Gastroesophageal sphincter (tissue), 3 donors: ENCODE measurements around the gene SPINK13.
"Not testable (repeated sequence)": the region's sequence is repeated elsewhere in the genome, so short reads cannot be mapped to it uniquely, and the experiment has no call there.

Experiments used
- EP300 ChIP-seq: sonication (generic); formaldehyde crosslinking; IDR thresholded peaks from one replicate; pipeline ENCODE4 v1.6.1; 2017; ENCODE audit warnings: antibody characterized with exemption, mild to moderate bottlenecking
- POLR2A ChIP-seq, 2 donors: fragments of 450-650 bp; IDR thresholded peaks; one replicate each; pipeline ENCODE4 v1.6.1; 2017; ENCODE audit warnings: antibody characterized with exemption in 2 of 2, mild to moderate bottlenecking in 2 of 2, moderate library complexity in 1 of 2
- TF ChIP-seq, protein P1 (sequence below), 4 experiments: fragments of 200-600 bp in 2 of 4; fragments of 450-650 bp in 2 of 4; sonication (generic) in 1 of 4; IDR thresholded peaks; one replicate each; pipeline ENCODE4 v1.5.1; 2017 to 2019; ENCODE audit warnings: antibody characterized with exemption in 4 of 4, mild to moderate bottlenecking in 2 of 4, moderate library complexity in 2 of 4

DNA sequence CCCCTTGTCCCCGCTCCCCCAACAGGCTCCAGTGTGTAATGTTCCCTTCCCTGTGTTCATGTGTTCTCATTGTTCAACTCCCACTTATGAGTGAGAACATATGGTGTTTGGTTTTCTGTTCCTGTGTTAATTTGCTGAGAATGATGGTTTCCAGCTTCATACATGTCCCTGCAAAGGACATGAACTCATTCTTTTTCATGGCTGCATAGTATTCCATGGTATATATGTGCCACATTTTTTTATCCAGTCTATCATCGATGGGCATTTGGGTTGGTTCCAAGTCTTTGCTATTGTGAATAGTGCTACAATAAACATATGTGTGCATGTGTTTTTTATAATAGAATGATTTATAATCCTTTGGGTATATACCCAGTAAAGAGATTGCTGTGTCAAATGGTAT lies 6.5 kb downstream of the SPINK13 start:
- TF ChIP-seq, protein P1, sequence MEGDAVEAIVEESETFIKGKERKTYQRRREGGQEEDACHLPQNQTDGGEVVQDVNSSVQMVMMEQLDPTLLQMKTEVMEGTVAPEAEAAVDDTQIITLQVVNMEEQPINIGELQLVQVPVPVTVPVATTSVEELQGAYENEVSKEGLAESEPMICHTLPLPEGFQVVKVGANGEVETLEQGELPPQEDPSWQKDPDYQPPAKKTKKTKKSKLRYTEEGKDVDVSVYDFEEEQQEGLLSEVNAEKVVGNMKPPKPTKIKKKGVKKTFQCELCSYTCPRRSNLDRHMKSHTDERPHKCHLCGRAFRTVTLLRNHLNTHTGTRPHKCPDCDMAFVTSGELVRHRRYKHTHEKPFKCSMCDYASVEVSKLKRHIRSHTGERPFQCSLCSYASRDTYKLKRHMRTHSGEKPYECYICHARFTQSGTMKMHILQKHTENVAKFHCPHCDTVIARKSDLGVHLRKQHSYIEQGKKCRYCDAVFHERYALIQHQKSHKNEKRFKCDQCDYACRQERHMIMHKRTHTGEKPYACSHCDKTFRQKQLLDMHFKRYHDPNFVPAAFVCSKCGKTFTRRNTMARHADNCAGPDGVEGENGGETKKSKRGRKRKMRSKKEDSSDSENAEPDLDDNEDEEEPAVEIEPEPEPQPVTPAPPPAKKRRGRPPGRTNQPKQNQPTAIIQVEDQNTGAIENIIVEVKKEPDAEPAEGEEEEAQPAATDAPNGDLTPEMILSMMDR (IDR thresholded peaks at IDR 0.05): not testable (repeated sequence)
- not testable (repeated sequence) for TF ChIP-seq EP300; POLR2A (IDR thresholded peaks at IDR 0.05)
